Jurkat, Clone E6-1 (cell line): ENCODE results near the gene THBS4.
"Not testable (repeated sequence)": the region's sequence is repeated elsewhere in the genome, so short reads cannot be mapped to it uniquely, and the experiment has no call there.

ENCODE experiments used
- DNase-seq: peaks from one replicate; pipeline ENCODE4 v3.0.0-alpha.2; 2011; ENCODE audit warnings: low read depth, low spot score
- H3K4me3 ChIP-seq: 2 replicates; pipeline ENCODE4 v1.5.1; 2011; ENCODE audit warnings: mild to moderate bottlenecking, low read length, control low read depth, moderate library complexity

THBS4 gene

DNA sequence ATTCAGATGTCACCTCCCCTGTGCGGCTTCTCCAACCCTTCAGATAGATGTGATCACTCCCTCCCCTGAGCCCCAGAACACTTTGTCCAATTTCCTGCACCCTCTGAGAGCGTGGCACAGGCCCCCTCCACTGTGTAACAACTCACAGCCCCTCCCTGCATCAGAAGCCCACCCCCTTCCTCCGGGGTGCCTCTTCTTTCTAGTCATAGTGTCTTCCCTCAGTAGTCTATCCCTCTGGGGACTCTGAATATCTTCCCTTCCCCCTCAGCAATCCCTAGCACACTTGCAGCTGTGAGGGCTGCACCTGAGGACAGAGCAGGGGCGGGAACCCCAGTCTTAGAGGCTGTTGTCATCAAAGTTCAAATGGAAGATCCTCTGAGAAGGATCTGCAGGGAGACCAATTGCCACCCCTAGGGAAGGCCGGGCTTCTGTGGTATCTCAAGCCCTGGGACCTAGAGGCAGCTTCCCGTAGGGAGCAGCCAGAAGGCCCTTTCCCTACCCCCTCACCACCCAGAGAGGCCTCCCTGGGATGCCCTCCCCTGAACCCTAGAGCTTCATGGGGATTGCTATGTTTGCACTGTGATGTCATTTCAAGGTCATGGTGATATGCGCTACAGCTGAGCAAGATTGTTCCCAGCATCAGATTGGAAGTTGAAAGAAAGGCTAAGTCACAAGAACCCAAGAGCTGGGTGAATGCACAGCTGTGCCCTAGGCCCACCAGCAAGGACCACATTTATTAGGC lies 70.7 kb downstream of the THBS4 start:
- no peak overlapping the region for H3K4me3 ChIP-seq
- DNase-seq, result no peak

- DNase-seq, result no peak
- H3K4me3 ChIP-seq, result no peak overlapping the region
Measured at GRCh38 chr5:80106916-80107315, 71.8 kb downstream of the THBS4 start.

GRCh38 chr5:80109646-80110478 lies 74.7 kb downstream of the THBS4 start:
- DNase-seq, result no peak
- no peak overlapping the region for H3K4me3 ChIP-seq

DNA sequence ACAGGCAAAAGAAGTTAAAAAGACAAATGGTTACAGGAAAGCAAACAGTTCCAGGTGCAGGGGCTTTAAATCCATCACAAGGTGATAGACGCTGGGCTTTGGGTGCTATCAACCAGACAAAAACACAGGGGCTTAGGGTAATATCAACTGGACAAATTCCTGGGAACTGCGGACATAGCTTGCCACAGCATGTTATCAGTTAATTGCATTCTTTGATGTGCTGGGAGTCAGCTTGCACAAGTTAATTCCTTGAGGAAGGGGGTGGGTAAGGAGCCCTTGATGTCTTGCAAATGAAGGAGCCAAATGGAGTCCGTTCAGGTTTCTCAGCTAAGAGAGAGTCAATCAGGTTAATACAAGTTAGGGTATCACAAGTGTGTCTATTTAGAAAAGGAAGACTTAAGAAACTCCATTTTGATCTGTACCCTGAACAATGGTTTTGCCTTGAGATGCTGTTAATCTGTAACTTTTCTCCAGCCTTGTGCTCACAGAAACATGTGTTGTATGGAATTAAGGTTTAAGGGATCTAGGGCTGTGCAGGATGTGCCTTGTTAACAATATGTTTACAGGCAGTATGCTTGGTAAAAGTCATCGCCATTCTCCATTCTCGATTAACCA lies 76.3 kb downstream of the THBS4 start:
- not testable (repeated sequence) for H3K4me3 ChIP-seq

GRCh38 chr5:80114860-80115259 lies 79.7 kb downstream of the THBS4 start:
- H3K4me3 ChIP-seq, result no peak overlapping the region

More for the DNA sequence above, 76.3 kb downstream of the THBS4 start:
- not testable (repeated sequence) for DNase-seq

GRCh38 chr5:80116000-80116399 lies 80.9 kb downstream of the THBS4 start:
- H3K4me3 ChIP-seq, result no peak overlapping the region
- DNase-seq, result no peak

More at GRCh38 chr5:80114860-80115259, 79.7 kb downstream of the THBS4 start:
- DNase-seq, result no peak

DNA sequence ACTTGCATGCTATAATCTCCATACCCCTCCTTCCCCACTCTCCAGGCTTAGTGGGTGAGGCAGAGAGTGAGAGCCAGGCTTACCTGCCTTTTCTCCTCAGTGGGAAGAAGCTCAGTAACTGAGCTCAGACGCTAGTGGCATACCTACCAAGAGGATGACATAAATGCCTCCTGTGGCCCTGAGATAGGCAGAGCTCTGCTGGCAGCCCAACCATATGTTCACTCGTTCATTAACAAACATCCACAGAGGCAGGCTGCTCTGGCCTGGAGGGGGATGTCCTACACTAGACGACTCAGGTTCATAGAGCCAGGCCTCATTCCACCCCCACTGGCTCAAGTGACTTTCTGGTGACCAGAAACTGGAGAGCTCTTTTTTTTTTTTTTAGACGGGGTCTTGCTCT lies 81.3 kb downstream of the THBS4 start:
- DNase-seq, result no peak
- H3K4me3 ChIP-seq, result no peak overlapping the region

DNA sequence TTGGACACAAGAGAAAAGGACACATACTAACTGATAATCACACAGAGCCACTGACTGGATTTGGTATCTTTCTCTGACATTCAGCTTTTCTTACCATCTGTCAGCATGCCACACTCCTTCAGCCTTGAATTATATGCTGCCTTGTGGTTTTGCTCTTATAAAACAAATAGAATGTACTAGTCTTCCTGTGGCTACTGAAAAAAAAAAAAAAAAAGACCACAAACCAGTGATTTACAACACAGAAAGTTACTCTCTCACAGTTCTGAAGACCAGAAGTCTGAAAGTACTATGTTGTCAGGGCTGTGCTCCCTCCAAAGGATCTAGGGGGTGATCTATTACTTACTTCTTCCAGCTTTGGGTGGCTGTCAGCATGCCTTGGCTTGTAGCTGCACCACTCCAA lies 82.3 kb downstream of the THBS4 start:
- DNase-seq, result peak; percentile 86

DNA sequence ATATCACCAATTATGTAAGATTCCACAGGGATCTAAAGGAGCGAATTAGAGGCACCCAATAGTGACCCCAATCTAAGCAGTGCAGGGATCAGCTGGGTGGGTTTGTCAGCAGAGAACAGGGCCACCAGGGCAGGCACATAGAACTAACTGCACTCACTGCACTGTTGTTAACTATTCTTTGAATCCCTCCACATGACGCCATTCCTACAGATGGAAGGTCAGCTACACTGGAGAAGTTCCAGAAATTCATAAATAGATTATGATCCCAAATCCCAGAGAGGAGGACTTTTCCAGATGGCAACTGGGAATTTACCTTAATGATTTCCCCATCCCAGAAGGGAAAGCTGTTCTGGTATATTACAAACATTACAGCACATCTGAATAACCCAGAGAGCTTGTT lies 84.2 kb downstream of the THBS4 start:
- no peak overlapping the region for H3K4me3 ChIP-seq
- no peak for DNase-seq

More for the DNA sequence above, 82.3 kb downstream of the THBS4 start:
- H3K4me3 ChIP-seq, result no peak overlapping the region

DNA sequence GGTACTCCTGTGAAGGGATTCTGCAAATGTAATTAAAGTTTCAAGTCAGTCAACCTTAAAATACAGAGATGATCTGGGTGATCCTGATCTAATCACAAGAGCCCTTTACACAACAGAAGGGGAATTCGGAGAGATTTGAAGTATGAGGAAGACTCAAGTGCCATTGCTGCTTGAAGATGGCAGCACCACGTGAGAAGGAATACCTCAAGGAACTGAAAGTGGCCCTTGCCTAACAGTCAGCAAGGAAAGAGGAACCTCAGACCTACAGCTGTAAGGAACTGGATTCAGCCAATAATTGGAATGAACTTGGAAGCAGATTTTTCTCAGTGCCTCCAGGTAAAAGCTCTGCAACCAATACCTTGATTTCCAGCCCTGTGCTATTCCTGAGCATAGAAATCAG lies 87.4 kb downstream of the THBS4 start:
- no peak overlapping the region for H3K4me3 ChIP-seq
- no peak for DNase-seq

DNA sequence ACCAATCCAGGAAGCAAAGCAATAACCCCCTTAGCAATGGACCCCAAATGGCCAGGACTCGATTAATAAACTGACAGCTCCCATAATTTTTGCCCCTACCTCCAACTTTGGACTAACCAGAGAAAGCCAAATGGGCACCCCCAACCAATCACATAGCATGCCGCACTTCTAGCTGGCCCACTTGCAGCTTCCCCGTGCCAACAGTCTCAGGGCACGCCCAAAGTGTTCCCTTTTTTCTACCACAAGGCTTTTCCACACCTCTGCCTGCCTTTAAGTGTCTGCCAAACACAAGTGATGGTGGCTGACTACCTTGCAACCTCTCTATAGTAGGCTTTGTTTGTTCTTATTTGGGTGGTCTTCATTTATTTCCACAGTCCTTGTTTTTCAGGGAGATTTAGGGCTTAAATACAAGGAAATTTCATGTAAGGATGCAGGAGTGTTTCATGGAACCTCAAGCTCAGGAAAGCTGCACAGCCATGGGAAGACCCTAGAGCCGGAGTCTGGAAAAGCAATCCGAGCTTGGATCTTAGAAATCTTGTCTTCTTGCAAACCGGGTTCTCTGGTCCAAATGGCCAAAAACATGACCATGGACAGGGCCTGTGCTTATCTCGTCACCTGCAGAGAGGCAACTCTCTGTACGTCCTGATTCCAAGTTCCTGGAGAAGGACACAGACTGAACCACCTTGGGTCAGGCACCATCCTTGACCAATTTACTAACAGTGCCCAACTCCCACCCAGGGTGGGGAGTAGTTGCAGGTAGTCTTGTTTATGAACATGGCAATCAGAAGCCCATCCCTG lies 89.2 kb downstream of the THBS4 start:
- H3K4me3 ChIP-seq, result no peak overlapping the region
- no peak for DNase-seq

- no peak for DNase-seq
- H3K4me3 ChIP-seq, result no peak overlapping the region
Measured at GRCh38 chr5:80125022-80125961, 90.1 kb downstream of the THBS4 start.

DNA sequence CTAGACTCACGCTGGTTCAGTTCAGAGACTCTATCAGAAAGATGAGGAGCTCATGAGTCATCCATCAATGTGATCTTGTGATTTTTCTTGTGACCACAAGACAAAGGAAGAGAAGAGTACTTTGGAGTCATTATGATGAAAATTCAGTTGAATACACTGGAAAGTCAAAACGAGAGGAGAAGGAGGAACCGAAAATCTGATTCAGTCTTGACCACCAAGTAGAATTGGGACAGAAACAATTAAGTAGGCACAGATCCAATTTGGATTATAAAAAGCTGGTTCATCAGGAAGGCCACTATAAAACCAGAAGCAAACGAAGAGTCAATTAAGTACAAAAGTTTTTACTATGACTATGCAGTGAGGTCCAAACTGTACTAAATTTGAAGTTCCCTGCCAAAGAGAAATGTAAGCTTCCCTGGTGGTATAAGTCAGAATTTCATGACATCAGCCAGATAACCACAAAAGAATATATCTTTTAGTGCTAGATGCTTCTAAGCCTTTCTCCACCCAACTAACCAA lies 90.9 kb downstream of the THBS4 start:
- no peak for DNase-seq
- H3K4me3 ChIP-seq, result no peak overlapping the region

DNA sequence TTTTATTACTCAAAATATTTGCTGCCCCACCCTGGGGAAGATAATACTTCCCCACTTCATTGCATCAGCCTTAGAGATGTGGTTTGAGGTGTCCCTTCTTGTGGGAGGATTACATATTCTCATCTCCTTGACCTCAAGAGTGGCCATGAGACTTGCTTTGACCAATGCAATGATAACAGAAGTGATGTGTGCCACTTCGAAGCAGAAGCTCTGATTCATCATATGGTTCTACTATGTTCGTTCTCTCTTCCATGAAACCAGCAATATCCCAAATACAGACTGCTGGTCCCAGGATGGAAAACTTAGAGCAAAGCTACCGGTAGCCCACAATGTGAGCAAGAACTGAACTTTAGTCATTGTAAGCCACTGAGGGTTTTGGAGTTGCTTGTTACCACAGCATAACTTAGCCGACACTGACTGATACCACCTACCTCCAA lies 92.0 kb downstream of the THBS4 start:
- no peak for DNase-seq
- no peak overlapping the region for H3K4me3 ChIP-seq

DNA sequence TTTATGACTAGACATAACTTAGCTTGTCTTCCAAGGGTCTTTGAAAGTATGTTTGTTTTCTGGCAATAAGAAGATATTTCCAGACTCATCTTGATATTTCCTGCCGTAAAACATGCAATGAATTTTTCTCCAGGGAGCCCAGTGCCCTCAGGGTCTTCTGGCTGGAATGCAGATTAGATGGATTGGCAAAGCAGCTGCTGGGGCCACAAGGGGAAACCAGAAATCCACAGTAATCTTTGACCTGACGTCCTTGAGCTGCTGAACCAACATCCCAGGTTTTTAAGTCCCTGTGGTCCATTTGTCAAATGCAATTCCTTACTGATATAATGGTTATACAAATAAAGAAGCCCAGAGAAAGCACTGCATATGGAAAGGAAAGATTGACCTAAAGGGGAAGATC lies 93.0 kb downstream of the THBS4 start:
- no peak for DNase-seq
- H3K4me3 ChIP-seq, result no peak overlapping the region

- DNase-seq, result no peak
- no peak overlapping the region for H3K4me3 ChIP-seq
Measured at GRCh38 chr5:80129146-80129545, 94.0 kb downstream of the THBS4 start.
